Fibroblast of skin of left biceps (primary cell): ENCODE results near the gene N4BP2.
"Not testable (repeated sequence)": the region's sequence is repeated elsewhere in the genome, so short reads cannot be mapped to it uniquely, and the experiment has no call there.

Experiments
- DNase-seq, 2 experiments: peaks; one replicate each; pipeline ENCODE4 v3.0.0-alpha.2; 2013; ENCODE audit warnings: low read depth in 2 of 2

The N4BP2 gene

DNA sequence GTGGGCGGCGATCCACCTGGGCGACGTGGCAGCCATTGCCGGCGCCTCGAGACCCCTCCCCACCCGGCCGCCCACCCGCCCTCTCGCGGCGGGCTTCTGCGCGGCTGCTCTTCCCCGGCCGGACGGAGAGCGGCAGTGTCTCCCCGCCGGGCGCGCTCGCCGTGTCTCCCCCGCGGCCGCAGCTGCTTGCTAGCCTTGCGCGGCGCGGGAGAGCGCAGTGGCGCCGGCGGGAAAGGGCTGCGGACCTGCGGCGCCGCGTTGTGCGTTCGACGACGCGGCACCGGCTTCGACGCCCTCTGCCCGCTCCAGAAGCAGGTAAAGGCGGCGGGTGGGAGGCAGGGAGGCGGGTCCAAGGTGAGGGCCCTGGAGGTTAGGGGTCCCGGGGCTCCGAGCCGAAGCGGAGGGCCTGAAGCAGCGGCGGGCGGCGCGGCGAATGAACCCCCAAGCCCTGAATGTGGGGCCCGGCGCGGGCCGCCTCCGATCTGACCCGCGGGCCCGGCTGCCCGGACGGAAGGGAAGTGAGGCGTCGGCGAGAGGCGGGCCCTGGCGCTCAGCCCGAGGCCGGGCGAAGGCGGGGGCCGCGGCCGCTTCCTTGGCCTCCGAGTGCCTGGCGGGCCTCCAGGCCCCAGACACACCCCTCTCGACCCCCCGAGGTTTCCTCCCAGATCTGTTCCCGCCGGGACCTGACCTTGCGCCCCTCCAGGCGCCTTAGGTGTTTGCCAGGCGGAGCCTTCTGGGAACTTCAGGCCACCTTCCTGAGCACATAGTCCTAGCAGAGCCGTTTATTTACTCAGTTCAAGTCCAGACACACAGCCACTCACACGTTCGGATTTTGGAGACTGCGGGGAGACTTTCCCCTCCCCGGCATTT, at the start of gene N4BP2:
Gene N4BP2, plus strand, starts transcription at position 135 of the 870 bp plus-strand sequence. CDS start 40,491 bp downstream, outside the sequence.
- peak; percentile 49 to 53 for DNase-seq

DNA sequence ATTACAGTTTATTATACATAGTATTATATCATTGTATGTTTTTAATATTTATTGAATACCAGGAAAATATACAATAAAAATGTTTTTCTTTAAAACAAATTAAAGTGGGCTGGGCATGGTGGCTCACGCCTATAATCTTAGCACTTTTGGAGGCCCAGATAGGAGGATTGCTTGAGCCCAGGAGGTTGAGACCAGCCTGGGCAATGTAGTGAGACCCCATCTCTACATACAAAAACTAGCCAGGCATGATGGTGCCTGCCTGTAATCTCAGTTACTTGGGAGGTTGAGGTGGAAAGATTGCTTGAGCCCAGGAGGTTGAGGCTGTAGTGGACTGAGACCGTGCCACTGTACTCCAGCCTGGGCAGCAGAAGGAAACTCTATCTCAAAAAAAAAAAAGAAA, 40.6 kb upstream of the N4BP2 start:
- no peak for DNase-seq

DNA sequence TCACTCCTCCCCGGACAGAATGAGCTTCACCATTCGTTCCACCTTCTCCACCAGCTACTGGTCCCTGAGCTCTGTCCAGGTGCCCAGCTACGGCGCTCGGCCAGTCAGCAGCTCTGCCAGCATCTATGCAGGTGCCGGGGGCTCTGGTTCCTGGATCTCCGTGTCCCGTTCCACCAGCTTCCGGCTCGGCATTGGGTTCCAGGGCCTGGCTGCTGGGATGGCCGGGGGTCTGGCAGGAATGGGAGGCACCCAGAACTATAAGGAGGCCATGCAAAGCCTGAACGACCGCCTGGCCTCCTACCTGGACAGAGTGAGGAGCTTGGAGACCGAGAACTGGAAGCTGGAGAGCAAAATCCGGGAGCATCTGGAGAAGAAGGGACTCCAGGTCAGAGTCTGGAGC, 36.4 kb upstream of the N4BP2 start:
- no peak for DNase-seq

DNA sequence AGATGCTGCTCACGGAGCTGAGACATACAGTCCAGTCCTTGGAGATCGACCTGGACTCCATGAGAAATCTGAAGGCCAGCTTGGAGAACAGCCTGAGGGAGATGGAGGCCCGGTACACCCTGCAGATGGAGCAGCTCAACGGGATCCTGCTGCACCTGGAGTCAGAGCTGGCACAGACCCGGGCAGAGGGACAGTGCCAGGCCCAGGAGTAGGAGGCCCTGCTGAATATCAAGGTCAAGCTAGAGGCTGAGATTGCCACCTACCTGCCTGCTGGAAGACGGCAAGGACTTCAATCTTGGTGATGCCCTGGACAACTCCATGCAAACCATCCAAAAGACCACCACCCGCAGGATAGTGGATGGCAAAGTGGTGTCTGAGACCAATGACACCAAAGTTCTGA, 35.5 kb upstream of the N4BP2 start:
- not testable (repeated sequence) for DNase-seq

DNA sequence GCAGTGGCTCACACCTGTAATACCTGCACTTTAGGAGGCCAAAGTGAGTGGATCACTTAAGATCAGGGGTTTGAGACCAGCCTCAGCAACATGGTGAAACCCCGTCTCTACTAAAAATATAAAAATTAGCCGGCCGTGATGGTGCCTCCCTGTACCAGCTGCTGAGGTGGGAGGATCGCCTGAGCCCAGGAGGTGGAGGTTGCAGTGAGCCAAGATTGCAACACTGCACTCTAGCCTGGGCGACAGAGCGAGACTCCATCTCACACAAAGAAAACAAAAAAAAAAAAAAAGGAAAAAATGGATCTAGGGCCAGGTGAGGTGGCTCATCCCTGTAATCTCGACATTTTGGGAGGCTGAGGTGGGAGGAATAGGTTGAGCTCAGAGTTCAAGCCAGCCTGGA, 32.6 kb upstream of the N4BP2 start:
- not testable (repeated sequence) for DNase-seq

DNA sequence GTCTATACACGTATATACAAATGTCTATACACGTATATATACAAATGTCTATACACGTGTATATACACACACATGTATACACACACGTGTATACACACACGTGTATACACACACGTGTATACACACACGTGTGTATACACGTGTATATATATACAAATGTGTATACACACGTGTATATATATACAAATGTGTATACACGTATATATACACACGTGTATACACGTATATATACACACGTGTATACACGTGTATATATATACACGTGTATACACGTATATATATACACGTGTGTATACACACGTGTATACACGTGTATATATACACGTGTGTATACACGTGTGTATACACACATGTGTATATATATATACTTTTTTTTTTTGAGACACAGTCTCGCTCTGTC, 23.9 kb upstream of the N4BP2 start:
- DNase-seq = no peak

DNA sequence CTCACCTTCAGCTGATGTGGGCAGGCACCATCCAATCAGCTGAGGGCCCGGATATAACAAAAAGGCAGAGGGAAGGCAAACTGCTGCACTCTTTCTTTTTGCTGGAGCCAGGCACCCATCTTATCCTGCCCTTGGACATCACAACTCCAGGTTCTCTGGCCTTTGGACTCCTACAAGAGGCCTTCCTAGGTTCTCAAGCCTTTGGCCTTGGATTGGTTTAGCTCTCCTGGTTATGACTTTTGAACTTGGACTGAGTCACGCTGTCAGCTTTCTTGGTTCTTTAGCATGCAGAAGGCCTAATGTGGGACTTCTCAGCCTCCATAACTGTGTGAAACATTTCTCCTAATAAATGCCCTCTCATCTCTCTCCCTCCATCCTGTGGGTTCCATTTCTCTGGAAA, 23.0 kb upstream of the N4BP2 start:
- DNase-seq = no peak

DNA sequence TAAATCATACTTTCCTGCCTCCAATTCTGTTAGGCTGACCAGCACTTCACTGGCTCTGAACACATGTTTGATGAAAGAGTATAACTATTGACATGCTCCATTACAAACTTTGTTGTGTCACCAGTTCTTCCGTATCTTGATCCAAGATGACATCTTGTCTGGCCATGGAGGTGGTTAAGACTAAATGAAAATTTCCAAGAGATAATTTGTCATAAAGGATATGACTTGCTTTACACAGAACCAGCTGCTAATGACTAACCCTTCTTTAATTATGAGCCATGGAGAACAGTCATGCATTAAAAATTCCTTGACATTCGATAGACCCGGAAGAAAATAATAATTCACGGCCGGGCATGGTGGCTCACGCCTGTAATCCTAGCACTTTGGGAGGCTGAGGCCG, 17.7 kb upstream of the N4BP2 start:
- DNase-seq = no peak

DNA sequence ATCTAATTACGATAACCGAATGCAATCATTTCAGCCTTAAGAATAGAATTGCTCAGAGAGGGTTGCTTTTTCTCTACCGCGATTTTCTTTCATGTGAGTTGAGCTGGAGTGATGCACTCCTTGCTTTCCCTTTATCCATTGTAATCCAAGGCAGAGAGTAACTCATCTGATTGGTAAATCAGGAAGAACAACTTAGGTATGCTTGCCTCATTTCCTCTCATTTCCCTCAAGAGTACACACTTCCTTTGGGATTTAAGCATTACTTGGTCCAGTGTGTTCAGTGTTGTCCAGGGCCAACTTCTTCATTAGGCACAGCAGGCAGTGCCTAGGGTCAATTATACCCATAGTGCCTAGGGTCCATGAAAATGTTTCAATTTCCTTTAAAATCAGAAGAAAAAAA, 15.7 kb upstream of the N4BP2 start:
- no peak for DNase-seq

DNA sequence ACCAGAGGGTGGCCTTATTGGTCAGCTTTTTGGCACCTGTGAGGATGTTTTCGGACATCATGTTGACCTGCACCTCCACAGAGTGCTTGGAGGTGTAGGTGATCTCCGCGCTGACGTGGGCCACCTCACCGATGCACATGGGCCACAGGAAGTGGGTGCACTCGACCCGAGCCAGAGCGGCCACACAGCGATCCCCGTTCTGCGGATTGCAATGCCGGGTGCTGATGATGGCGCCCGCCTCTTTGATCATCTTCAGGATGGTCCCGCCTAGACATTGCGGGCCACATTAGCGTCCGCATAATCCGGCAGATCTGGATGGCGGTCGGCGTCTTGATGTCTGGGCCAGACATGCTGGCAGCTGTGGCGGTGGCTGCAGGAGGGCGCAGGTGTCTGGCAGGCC, 12.9 kb upstream of the N4BP2 start:
- DNase-seq = no peak

DNA sequence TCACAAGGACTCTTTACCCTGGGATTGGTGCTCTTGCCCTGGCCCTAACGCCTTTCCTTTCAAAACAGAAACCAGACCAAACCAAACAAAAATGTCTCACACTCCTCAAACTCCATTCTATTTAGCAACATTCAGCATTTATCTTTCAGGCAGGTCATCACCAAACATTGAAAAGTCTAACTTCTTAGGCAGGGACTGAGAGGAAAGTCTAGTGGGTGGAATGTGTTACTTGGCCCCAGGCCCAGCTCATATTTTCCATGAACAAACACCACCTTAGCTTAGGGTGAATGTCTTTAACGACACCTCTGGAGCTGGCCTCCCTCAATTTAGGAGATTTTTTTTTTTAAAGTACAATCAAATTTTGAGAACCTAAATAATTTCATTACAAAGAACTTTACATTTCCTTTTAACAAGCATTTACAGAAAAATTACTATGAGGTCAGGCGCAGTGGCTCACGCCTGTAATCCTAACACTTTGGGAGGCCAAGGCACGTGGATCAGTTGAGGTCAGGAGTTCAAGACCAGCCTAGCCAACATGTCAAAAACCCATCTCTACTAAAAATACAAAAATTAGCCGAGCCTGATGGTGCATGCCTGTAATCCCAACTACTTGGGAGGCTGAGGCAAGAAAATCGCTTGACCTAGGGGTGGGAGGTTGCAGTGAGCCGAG, 10.2 kb upstream of the N4BP2 start:
- no peak for DNase-seq

DNA sequence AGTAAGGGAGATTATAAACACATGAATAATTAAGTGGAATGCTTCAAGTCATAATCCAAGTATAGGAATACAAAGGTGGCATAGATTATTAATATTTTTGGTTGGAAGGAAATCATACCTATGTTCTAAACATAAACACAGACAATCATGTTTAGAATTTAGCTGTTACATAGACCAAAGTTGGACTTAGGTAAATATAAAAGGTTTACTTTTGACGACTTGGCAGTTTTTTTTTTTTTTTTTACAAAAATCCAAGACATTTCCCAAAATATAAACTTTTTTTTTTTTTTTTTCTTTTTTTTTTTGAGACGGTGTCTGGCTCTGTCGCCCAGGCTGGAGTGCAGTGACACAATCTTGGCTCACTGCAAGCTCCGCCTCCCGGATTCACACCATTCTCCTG, 3.5 kb upstream of the N4BP2 start:
- no peak for DNase-seq

DNA sequence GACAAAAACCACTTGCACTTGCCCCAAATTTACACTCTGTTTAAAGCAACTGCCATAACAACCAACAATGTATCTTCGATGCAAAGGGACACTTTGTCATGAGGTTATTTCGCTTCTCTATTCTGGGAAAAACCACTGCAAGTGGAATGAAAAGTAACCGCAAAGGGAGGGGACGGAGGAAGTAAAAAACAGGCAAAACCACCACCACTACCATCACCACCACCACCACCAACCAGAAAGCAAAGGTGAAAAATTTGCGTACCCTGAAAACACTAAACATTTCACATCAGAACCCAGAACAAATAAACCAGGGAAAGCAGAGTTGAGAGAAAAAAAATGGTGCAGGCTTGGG, 1.2 kb upstream of the N4BP2 start:
- peak in 1 of 2 experiments; percentile 13 for DNase-seq

DNA sequence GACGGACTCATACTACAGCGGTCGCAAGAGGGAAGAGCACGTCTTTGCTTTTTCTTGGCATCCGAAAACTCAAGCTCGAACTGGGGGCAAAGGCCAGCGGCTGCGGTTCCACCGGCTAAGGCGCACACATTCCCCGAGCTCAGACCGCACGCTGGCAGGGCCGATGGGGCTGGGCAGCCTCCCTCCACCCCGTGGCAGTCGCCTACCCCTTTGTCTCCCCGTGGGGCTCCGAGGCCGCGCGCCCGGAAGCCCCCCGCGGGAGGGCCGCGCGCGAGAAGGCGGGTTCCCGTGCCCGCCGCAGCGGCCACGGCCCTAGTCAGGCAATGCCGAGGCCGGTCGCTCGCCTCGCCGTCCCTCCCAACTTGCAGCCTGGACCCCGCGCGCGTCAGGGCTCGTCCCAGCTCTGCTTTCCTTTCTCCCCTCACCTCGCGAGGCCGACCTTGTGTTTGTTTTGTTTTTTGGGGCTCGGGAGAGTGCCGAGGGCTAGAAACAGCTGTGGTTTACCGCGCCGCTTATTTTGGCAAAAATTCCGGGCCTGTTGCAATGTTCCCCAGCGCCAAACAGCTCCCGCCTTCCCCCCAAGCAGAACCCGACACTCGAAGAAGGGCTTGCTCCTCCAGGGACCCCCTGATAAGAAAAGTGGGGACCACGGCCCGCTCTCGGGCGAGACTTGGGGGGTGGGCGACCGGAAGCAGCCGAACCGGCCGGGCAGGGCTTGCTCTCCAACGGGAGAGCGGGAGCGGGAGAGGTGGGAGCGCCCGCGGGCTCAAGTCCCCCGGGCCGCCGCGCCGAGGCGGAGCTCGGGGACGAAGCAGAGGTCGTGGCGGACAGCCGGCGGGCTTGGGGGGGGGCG, 561 bp upstream of the N4BP2 start:
- peak; percentile 65 to 71 for DNase-seq

DNA sequence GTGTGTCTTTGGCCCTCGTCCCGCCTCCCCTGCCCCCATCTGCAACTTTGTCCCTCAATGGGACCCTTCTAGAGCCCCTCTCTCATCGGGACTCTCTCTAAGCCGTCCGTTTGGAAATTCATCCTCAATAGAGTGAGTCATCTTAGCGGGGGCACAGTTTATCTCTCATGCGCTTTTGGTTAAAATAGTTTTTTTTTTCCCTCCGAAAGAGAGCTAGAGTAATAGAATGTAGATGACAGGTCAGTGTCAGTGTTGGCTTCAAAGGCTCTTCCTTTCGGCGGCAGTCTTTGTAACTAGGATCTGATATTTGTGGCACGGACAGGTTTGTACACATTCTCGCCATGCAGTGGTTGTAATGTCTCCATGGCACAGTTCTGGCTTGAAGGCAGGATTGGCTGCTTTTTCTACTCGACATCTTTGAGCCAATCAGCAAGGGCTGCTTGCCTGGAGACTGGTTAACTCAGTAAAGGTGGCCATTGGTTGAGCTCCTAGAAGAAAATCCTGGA, 989 bp downstream of the N4BP2 start:
- peak; percentile 85 for DNase-seq

DNA sequence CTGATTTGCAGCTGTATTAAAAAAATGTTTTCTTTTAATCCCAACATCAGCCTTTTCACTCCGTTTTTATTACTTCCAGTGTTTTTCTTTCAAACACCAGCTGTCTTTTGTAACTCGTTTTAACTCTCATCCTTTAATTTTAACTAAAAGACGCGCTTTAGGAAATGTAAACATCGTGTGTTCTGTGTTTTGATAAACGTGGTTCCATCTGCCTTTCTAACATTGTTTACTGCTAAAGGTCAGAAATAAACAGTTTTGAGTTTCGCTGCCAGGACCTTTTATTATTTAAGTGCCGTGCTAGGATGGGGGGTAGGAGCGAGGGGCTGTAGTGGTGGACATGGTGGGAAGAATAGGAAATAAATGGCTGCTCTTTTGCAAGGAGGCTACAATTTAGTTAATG, 1.5 kb downstream of the N4BP2 start:
- DNase-seq = no peak

DNA sequence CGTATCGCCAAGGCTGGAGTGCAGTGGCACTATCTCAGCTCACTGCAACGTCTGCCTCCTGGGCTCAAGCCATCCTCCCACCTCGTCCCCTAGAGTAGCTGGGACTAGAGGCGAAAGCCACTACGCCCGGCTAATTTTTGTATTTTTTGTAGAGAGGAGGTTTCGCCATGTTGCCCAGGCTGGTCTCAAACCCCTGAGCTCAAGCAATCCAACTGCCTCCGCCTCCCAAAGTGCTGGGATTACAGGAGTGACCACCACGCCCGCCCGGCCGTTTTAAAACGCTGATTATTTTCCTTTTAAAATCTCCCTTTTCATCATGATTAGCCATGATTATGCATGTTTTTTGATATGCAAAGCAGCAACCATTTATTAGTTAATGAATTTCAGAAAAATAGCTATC, 2.2 kb downstream of the N4BP2 start:
- DNase-seq = no peak

DNA sequence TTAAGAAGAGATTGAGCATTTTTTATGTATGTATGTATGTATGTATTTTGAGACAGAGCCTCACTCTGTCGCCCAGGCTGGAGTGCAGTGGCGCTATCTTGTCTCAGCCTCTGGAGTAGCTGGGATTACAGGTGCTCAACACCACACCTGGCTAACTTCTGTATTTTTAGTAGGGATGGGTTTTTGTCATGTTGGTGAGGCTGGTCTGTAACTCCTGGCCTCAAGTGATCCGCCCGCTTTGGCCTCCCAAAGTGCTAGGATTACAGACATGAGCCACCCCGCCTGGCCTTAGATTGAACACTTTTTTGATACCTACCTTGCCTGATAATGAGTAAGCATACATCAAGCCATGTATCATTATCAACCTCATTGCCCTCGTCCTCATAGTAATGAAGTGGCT, 2.7 kb downstream of the N4BP2 start:
- DNase-seq = no peak

DNA sequence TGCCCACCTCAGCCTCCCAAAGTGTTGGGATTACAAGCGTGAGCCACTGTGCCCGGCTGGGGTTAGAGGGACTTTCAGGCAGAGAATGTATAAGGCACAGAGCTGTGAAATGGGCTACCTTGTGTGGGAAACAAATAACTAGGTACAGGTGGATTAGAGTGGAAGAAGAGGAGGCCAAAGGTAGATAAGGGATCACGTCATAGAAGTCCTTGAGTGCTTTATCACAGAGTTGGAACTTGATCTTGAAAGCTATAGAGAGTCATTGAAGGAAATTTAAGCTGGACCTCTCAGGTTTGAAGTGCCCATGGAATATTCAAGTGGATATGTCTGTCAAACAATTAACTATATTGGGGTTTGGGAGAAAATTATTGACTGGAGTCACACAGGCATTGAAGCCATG, 8.4 kb downstream of the N4BP2 start:
- DNase-seq = no peak

DNA sequence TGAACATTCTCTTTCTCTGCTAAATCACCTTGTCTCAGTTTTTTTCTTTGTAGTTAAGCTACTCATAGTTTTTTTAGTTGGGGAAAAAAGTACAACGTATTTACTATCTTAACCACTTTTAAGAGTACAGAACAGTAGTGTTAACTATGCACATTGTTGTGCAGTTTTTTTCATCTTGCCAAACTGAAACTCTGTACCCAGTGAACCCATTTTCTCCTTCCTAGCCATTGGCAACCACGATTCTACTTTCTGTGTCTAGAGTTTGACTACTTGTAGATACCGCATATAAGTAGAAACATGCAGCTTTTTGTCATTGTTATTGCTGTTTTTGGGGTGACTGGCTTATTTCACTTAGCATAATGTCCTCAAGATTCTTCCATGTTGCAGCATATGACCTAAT, 10.0 kb downstream of the N4BP2 start:
- DNase-seq = no peak

DNA sequence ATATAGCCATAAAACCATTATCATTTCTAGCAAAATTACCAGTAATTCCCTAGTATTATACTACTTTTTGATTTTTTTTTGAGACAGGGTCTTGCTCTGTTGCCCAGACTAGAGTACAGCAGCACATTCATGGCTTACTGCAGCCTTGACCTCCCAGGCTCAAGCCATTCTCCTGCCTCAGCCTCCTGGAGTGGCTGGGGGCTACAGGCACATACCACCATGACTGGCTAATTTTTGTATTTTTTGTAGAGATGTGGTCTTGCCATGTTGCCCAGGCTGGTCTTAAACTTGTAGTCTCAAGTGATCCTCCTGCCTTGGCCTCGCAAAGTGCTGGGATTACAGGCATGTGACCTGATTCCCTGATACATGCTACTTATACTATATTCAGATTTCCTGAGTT, 13.7 kb downstream of the N4BP2 start:
- DNase-seq = no peak

DNA sequence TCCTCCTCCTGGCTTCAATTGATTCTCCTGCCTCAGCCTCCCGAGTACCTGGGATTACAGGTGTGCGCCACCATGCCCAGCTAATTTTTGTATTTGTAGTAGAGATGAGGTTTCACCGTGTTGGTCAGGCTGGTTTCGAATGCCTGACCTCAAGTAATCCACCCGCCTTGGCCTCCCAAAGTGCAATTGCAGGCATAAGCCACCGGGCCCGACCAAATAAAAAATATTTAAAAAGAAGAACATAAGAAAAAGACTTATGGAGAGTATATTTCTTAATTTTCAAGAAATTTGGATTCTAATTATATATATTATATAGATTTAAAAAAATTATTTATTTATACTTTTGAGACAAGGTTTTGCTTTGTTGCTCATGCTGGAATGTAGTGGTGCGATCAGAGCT, 29.8 kb downstream of the N4BP2 start:
- no peak for DNase-seq
